Fibroblast of skin of right quadriceps (primary cell): ENCODE results near the gene ADGRA1.
"Not testable (repeated sequence)": the region's sequence is repeated elsewhere in the genome, so short reads cannot be mapped to it uniquely, and the experiment has no call there.

Source experiments
- DNase-seq: peaks from one replicate; pipeline ENCODE4 v3.0.0-alpha.2; 2013

ADGRA1 gene, protein sequence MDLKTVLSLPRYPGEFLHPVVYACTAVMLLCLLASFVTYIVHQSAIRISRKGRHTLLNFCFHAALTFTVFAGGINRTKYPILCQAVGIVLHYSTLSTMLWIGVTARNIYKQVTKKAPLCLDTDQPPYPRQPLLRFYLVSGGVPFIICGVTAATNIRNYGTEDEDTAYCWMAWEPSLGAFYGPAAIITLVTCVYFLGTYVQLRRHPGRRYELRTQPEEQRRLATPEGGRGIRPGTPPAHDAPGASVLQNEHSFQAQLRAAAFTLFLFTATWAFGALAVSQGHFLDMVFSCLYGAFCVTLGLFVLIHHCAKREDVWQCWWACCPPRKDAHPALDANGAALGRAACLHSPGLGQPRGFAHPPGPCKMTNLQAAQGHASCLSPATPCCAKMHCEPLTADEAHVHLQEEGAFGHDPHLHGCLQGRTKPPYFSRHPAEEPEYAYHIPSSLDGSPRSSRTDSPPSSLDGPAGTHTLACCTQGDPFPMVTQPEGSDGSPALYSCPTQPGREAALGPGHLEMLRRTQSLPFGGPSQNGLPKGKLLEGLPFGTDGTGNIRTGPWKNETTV

DNA sequence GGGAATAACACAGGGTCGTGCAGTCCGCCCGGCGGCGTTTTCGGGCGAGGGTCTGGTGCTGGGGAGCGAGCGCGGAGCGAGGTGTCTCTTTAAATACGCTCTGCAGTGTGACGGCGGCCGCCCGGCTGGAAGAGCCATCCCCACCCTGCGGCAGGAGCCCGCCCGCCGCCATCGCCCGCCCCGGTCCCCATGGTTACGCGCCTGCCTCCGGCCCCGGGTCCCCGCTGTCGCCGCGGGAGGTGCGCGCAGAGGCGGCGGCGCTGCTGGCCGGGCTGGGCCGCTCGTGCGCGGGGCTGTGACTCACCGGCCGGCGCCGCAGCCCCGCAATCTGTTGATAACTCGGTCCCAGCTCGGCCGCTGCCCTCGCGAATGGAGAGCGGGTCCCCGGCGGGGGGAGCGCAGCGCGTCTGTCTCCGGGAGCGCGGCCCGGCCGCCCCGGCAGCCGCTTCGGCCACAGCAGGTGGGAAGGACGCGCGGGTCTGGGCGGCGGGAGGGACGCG is at the start of gene ADGRA1:
Gene ADGRA1 (plus strand): TSS at position 246 of the 500 bp plus-strand sequence. CDS start 986 bp downstream, outside the sequence.
- DNase-seq, result no peak

DNA sequence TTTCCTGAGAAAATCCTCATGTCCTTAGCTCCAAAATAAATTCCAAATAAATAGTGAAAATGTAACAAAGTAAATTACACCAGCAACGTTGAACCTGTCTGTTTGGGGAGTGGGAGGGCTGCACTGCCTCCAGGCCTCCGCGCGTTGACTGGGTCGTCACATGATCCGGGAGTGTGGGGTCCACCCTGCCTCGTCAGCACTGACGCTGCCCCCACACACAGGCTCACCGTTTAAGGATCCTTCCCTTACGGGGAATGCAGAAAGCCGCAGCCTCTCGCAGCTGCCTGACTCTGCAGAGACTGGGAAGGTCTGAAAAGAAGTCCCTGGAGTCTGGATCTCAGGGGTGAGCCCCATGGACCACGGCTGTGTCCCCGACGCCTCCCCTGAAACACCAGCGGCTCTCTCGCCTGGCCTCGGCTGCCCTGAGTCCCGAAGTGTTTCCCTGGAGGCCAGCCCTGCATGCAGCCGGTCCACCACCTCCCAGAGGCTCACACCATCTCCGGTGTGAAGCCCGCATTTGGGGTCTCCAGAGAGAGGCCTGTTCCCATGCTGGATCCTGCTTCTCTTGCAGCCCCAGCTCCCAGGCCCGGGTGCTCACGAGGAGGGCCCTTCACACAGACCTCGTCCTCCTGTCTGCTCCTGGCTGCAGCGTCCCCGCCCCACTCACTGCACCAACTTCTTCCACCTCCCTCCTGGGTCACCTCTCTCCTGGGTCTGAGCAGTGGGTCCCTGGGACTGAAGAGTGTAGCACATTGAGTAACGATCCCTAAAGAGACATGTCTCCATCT is 49.5 kb upstream of the ADGRA1 start:
- DNase-seq, result no peak

DNA sequence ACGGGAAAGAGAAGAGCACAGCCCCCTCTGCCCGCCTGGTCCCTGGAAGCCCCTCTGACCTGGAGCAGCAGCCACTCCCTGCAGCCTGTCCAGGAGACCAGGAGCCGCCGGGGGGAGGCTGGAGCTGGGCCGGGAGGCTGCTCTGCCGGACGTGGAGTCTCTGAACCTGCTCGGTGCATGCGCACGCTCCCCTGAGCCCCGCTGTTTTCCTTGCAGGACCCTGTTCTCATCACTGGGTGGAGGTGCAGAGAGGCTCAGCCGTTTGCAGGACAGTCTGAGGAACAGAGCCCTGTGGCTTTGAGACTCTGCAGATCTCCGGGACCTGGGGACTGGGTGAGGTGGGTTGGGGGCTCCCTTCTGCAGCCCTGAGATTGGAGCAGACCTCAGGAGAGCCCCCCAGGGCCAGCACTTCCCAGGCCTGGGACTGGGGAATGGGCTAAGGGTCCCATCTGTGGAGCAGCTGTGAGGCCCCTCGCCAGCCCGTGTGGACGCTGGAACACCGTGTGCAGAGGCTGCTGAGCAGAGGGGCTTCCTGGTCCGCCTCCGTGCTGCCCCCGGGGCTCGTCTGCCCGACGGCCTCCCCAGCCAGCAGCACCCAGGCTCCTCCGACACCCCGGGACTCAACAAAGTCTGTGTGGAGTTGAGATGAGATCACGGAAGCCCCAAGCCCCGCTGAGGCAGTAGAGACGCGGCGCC is 48.5 kb upstream of the ADGRA1 start:
- no peak for DNase-seq

DNA sequence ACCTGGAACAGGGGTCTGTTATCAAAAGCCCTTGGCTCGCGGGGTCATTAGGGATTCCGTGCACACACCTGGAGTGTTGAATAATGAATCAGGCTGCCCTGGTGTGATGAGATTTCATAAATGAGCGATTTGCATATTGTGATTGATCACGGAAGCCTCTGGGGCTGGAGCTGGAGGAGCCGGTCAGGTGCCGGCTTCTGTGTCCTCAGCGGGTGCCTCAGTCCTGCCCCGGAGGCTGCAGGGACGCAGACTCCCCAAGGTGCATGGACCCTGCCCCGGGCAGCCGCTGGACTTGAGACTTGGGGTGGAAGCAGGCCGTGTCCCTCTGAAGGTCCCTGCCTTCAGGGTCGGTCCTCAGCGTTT is 47.9 kb upstream of the ADGRA1 start:
- no peak for DNase-seq

DNA sequence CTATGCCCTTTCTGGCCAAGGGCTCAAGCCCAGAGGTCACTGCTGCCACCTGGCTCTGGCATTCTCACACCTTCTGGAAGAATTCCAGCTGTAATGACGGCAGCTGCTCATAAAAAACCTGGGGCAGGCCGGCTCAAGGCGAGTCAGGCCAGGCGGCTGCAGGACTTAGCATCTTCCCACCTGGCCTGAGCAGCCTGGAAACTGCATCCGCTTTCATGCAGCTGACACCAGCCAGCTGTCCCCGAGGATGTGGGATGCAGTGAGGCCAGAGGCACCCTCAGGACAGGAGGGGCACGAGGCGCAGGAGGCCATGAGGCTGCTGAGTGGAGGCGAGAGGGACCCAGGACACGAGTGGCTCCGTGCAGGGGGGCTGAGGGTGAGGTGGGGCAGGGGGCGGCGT is 47.5 kb upstream of the ADGRA1 start:
- no peak for DNase-seq

DNA sequence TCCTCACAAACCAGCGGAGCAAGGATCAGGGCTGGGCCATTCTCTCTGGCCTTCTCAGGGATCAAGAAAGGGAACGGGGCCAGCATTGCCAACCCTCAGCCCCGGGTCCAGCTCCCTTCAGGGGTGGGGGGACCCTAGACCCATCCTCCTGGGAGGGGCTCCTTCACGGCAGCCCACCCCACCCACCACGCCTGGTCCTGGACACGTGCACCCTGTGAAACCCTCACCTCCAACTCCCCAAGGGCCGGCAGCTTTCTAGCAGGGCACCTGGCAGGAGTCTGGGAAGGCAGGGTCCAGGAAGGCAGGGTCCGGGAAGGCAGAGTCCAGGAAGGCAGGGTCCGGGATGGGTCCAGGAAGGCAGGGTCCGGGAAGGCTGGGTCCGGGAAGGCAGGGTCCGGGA is 46.6 kb upstream of the ADGRA1 start:
- DNase-seq, result no peak

DNA sequence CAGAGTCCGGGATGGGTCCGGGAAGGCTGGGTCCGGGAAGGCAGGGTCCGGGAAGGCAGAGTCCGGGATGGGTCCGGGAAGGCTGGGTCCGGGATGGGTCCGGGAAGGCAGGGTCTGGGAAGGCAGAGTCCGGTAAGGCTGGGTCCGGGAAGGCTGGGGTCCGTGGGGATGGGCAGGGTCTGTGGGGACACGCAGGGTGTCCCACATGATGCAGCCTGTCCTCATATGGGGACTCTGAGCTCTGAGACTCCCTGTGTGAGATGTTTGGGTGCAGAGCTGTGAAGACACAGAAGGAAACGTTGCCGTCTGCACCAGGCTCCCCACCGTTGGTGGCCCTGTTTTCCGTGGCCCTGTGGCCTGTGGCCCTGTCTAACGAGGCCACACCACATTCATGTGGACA is 45.7 kb upstream of the ADGRA1 start:
- DNase-seq, result no peak

DNA sequence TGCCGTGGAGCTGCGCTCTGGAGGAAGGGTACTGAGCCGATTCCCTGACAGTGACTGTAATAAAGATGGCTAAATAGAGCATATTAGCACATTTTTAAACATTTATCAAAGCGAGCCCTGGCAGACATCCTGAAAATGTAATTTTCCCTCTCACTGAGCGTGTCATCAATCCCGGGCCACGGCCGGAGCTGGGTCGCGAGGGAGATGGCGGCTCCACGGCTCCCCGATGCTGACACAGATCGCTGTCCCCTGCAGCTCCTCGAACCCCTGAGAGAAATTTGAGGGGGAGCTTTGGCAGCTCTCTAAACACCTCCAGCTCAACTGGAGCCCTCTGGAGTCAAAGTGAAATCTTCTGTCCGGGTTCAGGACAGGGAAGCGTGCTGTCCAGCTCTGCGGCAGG is 44.9 kb upstream of the ADGRA1 start:
- DNase-seq, result no peak

DNA sequence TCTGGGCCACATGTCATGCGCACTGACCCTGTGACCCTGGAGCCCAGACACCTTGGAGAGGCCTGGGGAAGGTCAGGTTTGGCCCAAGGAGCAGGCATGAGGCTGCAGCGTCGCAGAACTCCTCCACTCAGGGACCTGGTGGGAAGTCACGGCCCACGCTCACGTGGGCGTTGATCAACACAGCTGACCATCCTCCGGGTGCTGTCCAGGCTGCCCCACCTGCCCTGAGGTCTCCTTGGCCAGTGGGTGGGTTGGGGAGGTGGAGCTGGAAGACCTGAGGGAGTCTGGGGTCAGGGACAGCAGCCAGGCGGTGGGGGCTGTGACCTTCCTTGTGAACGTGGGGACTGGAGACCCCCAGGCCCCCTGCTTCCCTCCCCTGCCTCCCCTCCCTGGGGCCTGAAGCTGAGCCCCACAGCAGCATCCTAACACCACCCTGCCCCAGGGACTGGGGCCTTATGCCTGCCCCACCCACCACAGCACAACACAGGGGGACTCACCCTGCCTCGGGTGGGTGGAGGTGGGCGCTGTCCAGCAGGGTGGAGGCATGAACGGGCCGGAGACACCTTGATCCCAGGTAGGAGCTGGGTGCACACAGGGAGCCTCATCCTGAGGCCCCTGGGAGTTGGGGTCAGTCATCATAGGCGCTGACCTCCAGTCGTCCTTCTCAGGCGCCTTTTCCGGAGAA is 44.0 kb upstream of the ADGRA1 start:
- no peak for DNase-seq

DNA sequence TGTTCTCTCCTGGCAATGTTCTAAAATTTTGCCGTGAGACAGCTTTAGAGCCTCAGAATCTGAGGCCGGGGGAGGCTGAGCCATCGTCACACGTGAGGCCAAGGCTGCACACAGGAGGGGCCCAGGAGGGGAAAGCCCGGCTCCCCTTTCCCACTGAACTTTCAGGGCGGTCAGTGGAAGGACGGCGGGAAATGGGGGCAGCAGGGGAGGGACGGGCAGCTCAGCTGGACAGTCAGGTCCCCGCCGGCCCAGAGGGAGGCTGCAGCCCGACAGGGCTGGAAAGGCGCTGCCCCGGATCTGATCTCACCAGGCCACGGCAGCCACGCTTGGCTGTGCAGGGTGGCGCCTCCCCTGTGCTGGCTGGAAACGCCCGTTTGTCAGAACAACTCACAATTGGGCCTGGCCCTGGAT is 43.3 kb upstream of the ADGRA1 start:
- no peak for DNase-seq

DNA sequence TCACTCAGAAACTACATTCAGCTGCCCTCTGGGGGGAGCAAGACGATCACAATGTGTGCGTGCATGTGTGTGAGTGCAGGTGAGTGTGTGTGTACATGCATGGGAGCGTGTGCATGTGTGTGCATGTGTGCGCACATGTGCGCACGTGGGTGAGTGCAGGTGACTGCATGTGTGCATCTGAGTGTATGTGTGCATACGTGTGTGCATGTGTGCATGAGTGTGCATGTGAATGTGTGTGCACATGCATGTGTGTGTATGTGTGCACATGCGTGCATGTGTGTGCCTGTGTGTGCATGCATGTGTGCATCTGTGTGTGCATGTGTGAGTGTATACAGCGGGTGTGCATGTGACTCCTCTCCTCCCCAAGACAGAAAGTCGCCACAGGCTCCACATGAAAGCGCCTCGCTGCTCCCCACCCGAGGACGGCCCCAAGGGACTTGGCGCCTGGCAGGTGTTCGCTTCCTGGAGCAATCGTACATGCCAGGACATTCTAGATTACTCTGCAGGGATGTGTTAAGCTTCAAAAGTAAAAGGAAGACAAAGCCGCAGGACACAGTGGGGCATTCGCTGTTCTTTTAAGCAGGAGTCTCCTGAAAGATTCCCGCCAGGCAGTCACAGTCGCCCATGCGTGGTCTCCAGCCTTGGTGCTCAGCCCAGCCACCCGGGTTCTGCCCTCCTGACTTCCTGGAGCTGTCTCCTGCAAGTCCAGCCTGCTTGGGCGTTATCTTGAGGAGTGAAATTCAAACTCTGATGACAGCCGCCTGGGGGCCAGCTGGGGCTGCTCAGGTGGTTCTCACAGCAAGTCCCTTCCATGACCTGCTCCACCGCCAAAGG is 42.0 kb upstream of the ADGRA1 start:
- no peak for DNase-seq

DNA sequence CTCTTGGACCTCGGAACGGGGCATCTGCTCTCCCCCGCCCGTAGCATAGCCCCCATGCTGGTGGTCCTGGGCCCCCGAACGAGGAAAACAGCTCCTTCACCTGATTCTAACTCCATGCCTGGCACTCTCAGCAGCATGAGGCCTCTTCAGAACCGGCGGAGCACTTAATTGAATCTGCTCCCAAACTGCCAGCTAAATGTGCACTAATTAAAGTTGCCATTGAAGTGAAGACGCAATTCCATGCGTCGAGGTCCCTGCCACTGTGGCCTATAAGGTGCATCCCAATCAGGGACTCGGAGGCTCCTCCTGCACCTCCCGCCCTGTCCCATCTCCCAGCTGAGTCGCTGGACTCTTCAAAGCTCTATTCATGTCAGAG is 41.3 kb upstream of the ADGRA1 start:
- DNase-seq, result no peak

DNA sequence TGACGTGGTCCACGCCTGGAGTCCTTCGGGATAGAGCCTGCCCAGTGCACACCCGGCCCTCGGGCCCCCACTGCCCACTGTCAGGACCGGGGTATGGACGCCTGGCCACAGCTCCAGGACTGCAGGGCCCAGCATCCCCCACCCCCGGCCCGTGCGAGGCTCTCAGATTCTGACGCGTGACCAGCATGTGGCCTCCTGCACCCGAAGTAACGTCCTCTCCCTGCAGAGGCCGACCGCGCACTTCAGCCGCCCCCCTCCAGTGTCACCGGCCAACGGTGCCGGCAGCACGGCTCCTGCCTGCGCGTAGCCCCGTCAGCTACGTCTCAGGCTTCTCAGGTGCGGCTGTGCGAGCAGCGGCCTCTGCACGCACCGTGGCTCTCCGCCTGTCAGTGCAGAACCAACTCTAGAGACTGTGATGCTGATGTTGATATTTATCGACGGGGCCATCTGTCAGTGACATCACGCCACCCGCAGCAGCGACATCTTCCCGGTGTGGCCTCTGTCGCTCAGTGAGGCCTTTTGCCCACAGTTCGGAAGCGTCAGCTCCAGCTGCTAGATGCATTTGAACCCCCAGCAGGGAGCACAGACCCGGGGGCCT is 40.1 kb upstream of the ADGRA1 start:
- DNase-seq, result no peak

DNA sequence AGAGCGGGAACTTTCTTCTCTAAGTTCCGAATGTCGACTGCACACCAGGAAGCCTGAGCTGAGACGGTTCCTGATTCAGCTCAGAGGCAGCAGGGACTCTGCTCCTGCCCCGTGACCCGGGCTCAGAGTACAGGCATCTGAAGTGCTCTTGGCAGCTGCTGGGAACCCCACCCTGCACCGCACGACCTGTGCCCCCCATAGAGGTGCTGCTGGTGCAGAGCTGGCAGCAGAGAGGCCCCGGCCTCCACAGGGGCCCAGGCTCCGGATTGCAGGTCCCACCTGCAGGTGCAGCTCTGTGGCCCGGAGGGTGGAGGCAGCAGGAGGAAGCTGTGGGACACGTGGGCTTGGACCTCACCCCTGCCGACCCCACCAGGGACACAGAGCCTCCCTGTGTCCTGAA is 39.5 kb upstream of the ADGRA1 start:
- no peak for DNase-seq

DNA sequence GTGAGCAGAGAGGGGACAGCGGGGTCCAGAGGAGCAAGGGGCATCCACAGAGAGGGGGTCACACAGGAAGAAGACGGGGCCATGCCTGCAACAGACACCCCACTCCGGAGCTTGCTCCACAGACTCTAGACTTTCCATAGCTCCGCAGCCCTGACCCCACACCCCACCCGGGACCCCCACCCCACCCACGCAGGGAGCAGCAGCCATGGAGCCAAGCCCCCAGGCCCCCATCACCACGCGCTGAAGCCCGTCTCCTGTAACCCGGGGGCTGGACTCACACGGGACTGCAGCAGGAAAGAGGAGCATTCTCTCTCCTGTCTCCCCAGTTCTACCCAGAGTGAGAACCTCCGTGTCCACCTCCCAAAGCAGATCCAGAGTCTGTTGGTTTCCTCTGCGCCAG is 38.8 kb upstream of the ADGRA1 start:
- no peak for DNase-seq

DNA sequence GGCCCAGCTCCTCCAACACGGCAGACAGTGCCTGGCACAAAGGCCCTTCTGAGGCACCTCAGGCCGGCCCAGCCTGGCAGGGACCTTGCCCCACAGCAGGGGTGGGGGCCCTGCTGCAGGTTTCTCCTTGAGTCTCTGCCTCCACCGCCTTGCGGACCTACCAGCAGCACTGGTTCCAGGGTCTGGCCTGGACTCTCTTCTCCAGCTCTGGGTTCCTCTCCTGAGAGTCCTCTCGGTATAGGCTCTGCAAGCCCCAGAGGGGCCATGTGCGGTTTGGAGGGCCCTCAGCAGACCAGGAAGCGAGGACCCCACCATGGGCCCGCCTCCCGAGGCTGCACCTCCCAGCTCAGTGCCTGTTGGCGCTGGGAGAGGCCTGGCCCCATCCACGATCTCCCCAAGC is 38.1 kb upstream of the ADGRA1 start:
- no peak for DNase-seq

DNA sequence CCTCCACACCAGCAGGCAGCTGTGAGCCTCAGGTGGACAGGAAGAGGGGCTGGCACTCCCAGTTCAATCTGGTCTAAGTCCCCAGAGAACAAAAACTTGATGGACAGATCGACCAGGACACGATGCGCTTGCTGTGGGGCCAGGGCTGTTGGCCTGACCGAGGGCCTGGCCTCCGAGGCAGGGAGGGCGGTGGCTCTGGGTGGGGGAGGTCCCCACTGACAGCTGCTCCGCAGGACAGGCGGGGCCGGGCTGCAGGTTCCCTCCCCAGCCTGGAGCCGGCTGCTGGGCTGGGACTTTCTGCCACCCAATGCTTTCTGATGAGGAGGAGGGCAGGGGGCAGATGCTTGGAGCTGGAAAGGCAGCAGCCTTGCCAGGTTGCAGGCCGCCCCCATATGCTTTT is 37.4 kb upstream of the ADGRA1 start:
- no peak for DNase-seq

DNA sequence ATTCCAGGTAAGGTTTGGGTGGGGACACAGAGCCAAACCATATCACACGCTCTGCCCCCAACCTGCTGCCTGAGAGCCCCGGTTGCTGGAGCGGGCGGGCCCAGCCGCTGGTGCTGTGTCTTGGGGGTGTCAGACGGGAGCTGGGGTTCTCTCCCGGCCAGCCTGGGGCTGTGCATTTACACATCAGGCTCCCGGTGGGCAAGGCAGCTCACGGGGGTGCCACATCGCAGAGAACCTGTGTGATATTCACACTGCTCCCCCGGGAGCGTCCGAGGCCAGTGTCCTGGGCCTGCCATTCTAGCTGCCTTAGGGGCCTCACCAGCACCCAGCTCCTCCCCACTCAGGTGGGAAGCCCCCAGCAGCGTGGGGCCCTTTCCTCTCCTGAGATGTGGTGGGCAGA is 35.6 kb upstream of the ADGRA1 start:
- no peak for DNase-seq

DNA sequence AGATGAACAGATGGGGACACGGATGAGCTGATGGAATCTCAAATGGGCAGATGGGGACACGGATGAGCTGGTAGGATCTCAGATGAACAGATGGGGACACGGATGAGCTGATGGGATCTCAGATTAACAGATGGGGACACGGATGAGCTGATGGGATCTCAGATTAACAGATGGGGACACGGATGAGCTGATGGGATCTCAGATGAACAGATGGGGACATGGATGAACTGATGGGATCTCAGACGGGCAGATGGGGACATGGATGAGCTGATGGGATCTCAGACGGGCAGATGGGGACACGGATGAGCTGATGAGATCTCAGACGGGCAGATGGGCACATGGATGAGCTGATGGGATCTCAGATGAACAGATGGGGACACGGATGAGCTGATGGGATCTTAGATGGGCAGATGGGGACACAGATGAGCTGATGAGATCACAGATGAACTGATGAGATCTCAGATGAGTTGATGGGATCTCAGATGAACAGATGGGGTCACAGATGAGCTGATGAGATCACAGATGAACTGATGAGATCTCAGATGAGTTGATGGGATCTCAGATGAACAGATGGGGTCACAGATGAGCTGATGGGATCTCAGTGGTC is 34.1 kb upstream of the ADGRA1 start:
- DNase-seq, result not testable (repeated sequence)

DNA sequence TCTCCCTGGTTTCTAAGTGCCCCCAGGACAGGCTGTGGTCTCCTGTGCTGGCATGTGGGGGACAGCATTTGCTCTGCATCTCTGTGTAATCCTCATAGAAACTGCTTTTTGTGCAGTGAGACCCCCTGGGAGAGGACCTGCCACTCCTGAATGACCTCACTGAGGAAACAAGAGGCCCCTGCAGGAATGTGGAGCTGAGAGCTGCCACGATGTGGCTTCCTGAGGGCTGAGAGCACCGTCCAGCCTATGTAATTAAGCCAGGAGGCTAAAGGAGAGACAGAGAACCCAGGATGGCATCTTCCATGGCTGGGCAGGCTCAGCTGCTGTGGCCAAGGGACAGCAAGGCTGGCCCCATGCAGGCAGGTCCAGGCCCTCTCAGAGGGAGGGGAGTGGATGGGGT is 32.3 kb upstream of the ADGRA1 start:
- no peak for DNase-seq

DNA sequence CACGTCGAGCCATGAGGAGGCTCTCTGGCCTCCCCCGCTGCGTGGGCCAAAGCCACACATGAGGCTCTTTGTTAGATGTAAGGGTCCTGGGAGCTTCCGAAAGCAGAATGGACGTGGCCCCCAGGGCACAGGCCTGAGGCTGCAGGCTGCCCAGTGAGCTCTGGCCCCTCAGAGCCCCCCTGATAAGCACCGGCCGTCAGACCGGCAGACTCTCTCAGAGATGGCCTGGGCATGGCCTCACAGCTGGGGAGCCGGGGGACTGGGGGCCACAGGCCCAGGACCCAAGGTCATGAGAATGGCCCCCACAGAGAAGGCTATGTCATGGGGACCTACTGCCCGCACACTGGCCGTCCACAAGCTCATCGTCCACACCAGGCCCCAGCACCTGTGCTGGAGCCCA is 31.7 kb upstream of the ADGRA1 start:
- DNase-seq, result no peak
